A549 (cell line): ENCODE measurements around the gene MAFG. TPM values are rescaled to one million over a fixed set of nuclear protein-coding genes. Genes with fewer than 3 reads are reported as not detected.

ENCODE experiments used
- ATAC-seq, 2 experiments: fragments of 200-7000 bp in 1 of 2; fragments of >200 bp in 1 of 2; cut with Nextera tagmentation in 1 of 2; cut with Tn5 transposase in 1 of 2; 3 replicates each; pipeline versions ENCODE4 v1.8.0 to v1.9.1; 2018 to 2020; ENCODE audit warnings: mild to moderate bottlenecking in 1 of 2, moderate library complexity in 1 of 2
- CTCF ChIA-PET: fragments of 300-600 bp; sonication (Branson Sonifier 250); formaldehyde crosslinking; extraction: SDS; loops from one replicate; lab custom pipeline; 2021; ENCODE audit warnings: antibody characterized with exemption, inconsistent platforms; lab: Yijun Ruan, JAX
- POLR2A ChIA-PET: fragments of 350-600 bp; formaldehyde crosslinking; extraction: SDS; loops from one replicate; lab custom pipeline; 2021; ENCODE audit warnings: antibody characterized with exemption, inconsistent platforms; lab: Yijun Ruan, JAX
- DNase-seq, 2 experiments: peaks; one replicate each; pipeline versions ENCODE4 v3.0.0 to v3.0.0-alpha.2; 2011 to 2016; ENCODE audit warnings: low read depth in 1 of 2, low spot score in 1 of 2
- FAIRE-seq: peaks from 2 replicates; lab custom pipeline; 2011; peaks lifted over from hg19 to GRCh38; lab: Jason Lieb, UNC
- H3K27ac ChIP-seq, 2 experiments: fragments of >200 bp; sonication (Bioruptor Twin); formaldehyde crosslinking; 3 replicates each; pipeline ENCODE4 v1.5.1; 2016 to 2017
- H3K4me1 ChIP-seq: fragments of >200 bp; sonication (Bioruptor Twin); formaldehyde crosslinking; 3 replicates; pipeline ENCODE4 v1.6.1; 2016
- H3K4me2 ChIP-seq: fragments of >200 bp; sonication (Bioruptor Twin); formaldehyde crosslinking; 3 replicates; pipeline ENCODE4 v1.6.1; 2016
- H3K4me3 ChIP-seq: fragments of >200 bp; sonication (Bioruptor Twin); formaldehyde crosslinking; 3 replicates; pipeline ENCODE4 v1.5.1; 2016
- H3K9me3 ChIP-seq: fragments of >200 bp; sonication (Bioruptor Twin); formaldehyde crosslinking; 3 replicates; pipeline ENCODE4 v1.6.1; 2016
- CBX8 ChIP-seq: fragments of 200-600 bp; sonication (generic); IDR thresholded peaks from 2 replicates; pipeline ENCODE4 v1.6.1; 2016
- CEBPB ChIP-seq, 2 experiments: fragments of >200 bp in 1 of 2; sonication (Bioruptor Twin) in 1 of 2; formaldehyde crosslinking in 1 of 2; IDR thresholded peaks; 2 replicates each; pipeline ENCODE4 v1.6.1; 2012 to 2016
- MAFK ChIP-seq: fragments of 450-650 bp; IDR thresholded peaks from 2 replicates; pipeline ENCODE4 v1.6.1; 2014; ENCODE audit not compliant: partially characterized antibody
- NR3C1 ChIP-seq: fragments of >200 bp; sonication (Bioruptor Twin); formaldehyde crosslinking; IDR thresholded peaks from 3 replicates; pipeline ENCODE4 v1.6.1; 2017
- POLR2AphosphoS2 ChIP-seq: conservative IDR thresholded peaks from 2 replicates; pipeline ENCODE4 v1.6.1; 2012; ENCODE audit warnings: low read length, improper control_type of control experiment, inconsistent platforms
- RAD21 ChIP-seq, 2 experiments: fragments of >200 bp in 1 of 2; sonication (Bioruptor Twin) in 1 of 2; formaldehyde crosslinking in 1 of 2; IDR thresholded peaks in 1 of 2; conservative IDR thresholded peaks in 1 of 2; 2 replicates in 1 of 2; 3 replicates in 1 of 2; pipeline ENCODE4 v1.6.1; 2012 to 2018; ENCODE audit warnings: inconsistent platforms in 1 of 2
- RFX5 ChIP-seq: fragments of 450-650 bp; IDR thresholded peaks from 2 replicates; pipeline ENCODE4 v1.7.1; 2014; ENCODE audit warnings: antibody characterized with exemption, mild to moderate bottlenecking, moderate library complexity
- TFCP2L1 ChIP-seq: fragments of 250-450 bp; sonication (Bioruptor Pico); IDR thresholded peaks from 2 replicates; pipeline ENCODE4 v1.5.0; 2021; ENCODE audit warnings: mild to moderate bottlenecking
- TP53 ChIP-seq: fragments of 250-450 bp; sonication (Bioruptor Pico); IDR thresholded peaks from 2 replicates; pipeline ENCODE4 v1.5.0; 2021; ENCODE audit warnings: mild to moderate bottlenecking, moderate library complexity
- WGBS: methylation state at CpG from one replicate; pipeline ENCODE4 v1.1.6; 2017; ENCODE audit errors: missing lambda C conversion rate; 5-methylcytosine and 5-hydroxymethylcytosine counted together
- polyA plus RNA-seq, 4 experiments: library from polyadenylated mRNA; depleted of rRNA in 3 of 4; stranded (reverse); fragments of >200 nt; fragmentation: RNase III in 1 of 4; extraction: RNeasy Plus Mini Kit Qiagen cat#74134 plus additional on column Dnase treatment in 1 of 4; gene quantifications; 2 replicates in 3 of 4; 3 replicates in 1 of 4; pipeline ENCODE4 v1.2.3, GENCODE V29; 2011 to 2017
- TF ChIP-seq, protein P1 (sequence below): IDR thresholded peaks from 2 replicates; pipeline ENCODE4 v1.6.1; 2012
- TF ChIP-seq, protein P2 (sequence below): fragments of 250-450 bp; sonication (Bioruptor Pico); IDR thresholded peaks from 2 replicates; pipeline ENCODE4 v1.5.0; 2021; ENCODE audit warnings: mild to moderate bottlenecking, moderate library complexity, borderline replicate concordance
- TF ChIP-seq, protein P3 (sequence below): fragments of 450-650 bp; IDR thresholded peaks from 2 replicates; pipeline ENCODE4 v1.6.1; 2014; ENCODE audit warnings: antibody characterized with exemption
- TF ChIP-seq, protein P4 (sequence below): fragments of 150-350 bp; IDR thresholded peaks from 2 replicates; pipeline ENCODE4 v1.6.1; 2014; ENCODE audit warnings: low read depth, mild to moderate bottlenecking, low read length
- TF ChIP-seq, protein P5 (sequence below): fragments of 200-600 bp; sonication (generic); IDR thresholded peaks from 2 replicates; pipeline ENCODE4 v1.6.1; 2016; ENCODE audit warnings: antibody characterized with exemption, mild to moderate bottlenecking, moderate library complexity

MAFG gene
- polyA plus RNA-seq, 2 of the 4 experiments (the other 2 are of a cell fraction), result 47.9 to 57.9 TPM

DNA sequence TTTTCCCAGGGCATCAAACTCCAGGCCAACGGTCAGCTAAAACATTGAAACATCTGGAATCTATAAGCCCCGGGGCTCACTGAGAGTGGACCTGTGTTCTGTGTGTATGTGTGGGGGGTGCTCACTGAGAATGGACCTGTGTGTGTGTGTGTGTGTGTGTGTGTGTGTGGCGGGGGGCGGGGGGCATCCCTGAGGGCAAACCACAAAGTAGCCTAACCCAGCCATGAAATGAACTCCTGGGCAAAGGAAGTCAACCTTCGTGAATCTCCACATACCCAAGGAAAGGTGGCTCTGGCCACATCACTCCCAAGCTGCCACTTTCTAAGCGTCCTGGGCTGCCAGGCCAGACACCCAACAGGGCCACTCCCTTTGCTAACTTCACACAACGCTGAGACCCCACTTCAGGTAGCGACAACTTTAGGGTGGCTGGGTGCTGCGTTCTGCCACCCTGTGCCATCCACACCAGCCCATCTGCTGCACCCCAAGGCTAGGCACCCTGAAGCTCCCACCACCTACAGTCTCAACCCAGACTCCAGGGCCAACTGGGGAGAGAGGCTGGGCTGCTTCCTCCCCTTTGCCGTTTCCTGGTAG lies 1.6 kb downstream of the MAFG start:
- TF ChIP-seq RFX5 (no peak), NR3C1 (no peak), TP53 (peak; percentile 28; the same call in 1 of the 2 replicates), RAD21 (conservative IDR thresholded peaks at IDR 0.05 in 1 of 2, IDR thresholded peaks at IDR 0.05 in 1 of 2) (no peak), TFCP2L1 (CRISPR knock-in tag) (0 out of 2 replicates have a peak, but pooled peaks have one; percentile 36), CEBPB (IDR thresholded peaks at IDR 0.05) (no peak), MAFK (no peak)
- TF ChIP-seq, protein P1, sequence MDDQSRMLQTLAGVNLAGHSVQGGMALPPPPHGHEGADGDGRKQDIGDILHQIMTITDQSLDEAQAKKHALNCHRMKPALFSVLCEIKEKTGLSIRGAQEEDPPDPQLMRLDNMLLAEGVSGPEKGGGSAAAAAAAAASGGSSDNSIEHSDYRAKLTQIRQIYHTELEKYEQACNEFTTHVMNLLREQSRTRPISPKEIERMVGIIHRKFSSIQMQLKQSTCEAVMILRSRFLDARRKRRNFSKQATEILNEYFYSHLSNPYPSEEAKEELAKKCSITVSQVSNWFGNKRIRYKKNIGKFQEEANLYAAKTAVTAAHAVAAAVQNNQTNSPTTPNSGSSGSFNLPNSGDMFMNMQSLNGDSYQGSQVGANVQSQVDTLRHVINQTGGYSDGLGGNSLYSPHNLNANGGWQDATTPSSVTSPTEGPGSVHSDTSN, result peak; percentile 37; the same call in 1 of the 2 replicates
- TF ChIP-seq, protein P2, sequence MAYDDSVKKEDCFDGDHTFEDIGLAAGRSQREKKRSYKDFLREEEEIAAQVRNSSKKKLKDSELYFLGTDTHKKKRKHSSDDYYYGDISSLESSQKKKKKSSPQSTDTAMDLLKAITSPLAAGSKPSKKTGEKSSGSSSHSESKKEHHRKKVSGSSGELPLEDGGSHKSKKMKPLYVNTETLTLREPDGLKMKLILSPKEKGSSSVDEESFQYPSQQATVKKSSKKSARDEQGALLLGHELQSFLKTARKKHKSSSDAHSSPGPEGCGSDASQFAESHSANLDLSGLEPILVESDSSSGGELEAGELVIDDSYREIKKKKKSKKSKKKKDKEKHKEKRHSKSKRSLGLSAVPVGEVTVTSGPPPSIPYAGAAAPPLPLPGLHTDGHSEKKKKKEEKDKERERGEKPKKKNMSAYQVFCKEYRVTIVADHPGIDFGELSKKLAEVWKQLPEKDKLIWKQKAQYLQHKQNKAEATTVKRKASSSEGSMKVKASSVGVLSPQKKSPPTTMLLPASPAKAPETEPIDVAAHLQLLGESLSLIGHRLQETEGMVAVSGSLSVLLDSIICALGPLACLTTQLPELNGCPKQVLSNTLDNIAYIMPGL, result no peak
- TF ChIP-seq, all 56 proteins: peak for 3
- ChIA-PET CTCF (interaction anchor here (0.6 to 12.8 kb wide), 14 partner anchors 14 to 1992 kb away, joined by 3 to 99 read pairs (median 8); partner anchors contain the start of genes ARHGDIA, CENPX, LRRC45 and NOTUM), POLR2A (interaction anchor here (1.0 to 1.5 kb wide), 3 partner anchors 9 to 12 kb away, joined by 3 to 6 read pairs (median 3); partner anchors contain the start of gene PYCR1)
- H3K4me2 ChIP-seq, result peak overlapping the region; percentile 96
- ATAC-seq, result peak in 1 of 2 experiments; percentile 0; a peak in 3 of 6 replicates
- H3K4me1 ChIP-seq, result peaks cover 56% of the 10 kb centered on the region
- no peak for FAIRE-seq
- peak overlapping the region; percentile 96 to 98 for H3K27ac ChIP-seq
- no peak for DNase-seq
- no peaks in the 10 kb centered on the region for H3K9me3 ChIP-seq
- peak overlapping the region; percentile 90 for H3K4me3 ChIP-seq
- WGBS, result 22% methylated on average over 10 of the region's 10 CpGs

DNA sequence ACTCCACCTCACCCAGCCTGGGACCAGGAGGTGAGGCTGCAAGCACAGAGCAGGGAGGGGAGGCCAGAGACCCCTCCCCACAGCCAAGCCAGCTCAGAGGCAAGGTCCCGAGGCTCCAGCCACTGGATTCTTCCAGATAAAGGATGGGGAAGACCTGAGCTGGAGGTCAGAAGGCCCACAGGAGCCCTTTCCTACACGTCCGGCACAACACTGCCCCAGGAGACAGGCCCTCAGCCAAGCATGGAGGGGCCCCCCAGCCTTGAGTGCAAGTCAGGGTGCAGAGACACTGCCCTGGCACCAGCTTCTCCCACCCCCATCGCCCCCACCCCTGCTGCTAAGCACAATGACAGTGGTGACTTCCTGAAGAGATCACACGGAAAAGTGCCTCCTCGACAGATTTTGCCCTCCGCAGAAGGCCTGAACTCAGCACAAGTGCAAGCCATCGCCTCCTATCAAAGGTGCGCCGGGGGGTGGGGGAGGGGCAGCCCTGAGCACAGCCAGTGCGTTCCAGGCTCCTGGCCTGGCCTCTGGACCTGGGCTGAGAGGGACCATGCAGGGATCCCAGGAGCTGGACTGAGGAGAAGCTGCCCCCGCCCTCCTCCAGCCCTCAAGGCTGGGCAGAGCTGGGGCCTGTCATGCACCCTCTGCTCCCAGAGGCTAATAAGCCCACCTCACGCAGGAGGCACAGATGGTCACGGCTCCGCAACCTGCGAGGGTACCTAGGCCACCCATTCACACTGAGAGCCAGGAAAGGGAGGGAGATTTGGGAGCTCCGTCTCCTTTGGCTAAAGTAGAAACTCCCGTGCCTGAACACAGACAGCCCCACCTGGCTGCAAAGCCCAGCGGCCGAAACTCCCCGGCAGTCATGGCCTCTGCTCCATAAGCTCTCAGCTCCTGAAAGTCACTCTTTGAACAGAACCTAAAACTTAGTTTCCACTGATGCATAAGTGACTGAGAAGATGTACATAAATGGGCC lies 2.7 kb downstream of the MAFG start:
- ChIA-PET CTCF (interaction anchor here (0.7 to 12.8 kb wide), 13 partner anchors 13 to 216 kb away, joined by 3 to 99 read pairs (median 6); partner anchors contain the start of genes ALYREF, ANAPC11, ARHGDIA and CENPX), POLR2A (interaction anchor here (1.1 to 1.5 kb wide), 3 partner anchors 13 to 241 kb away, joined by 3 read pairs; partner anchors contain the start of genes ARL16, HGS and PCYT2)
- peak overlapping the region; percentile 96 for H3K4me2 ChIP-seq
- H3K9me3 ChIP-seq, result no peaks in the 10 kb centered on the region
- peaks cover 66% of the 10 kb centered on the region for H3K4me1 ChIP-seq
- H3K27ac ChIP-seq, result peak overlapping the region; percentile 96 to 98
- peak in 1 of 2 experiments; percentile 65 for DNase-seq
- TF ChIP-seq, protein P3, sequence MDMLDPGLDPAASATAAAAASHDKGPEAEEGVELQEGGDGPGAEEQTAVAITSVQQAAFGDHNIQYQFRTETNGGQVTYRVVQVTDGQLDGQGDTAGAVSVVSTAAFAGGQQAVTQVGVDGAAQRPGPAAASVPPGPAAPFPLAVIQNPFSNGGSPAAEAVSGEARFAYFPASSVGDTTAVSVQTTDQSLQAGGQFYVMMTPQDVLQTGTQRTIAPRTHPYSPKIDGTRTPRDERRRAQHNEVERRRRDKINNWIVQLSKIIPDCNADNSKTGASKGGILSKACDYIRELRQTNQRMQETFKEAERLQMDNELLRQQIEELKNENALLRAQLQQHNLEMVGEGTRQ, result no peak
- TF ChIP-seq CBX8 (no peak), POLR2AphosphoS2 (no peak; the same call in 1 of the 2 replicates), TP53 (0 out of 2 replicates have a peak, but pooled peaks have one; percentile 24), MAFK (peak; percentile 95)
- TF ChIP-seq, protein P4, sequence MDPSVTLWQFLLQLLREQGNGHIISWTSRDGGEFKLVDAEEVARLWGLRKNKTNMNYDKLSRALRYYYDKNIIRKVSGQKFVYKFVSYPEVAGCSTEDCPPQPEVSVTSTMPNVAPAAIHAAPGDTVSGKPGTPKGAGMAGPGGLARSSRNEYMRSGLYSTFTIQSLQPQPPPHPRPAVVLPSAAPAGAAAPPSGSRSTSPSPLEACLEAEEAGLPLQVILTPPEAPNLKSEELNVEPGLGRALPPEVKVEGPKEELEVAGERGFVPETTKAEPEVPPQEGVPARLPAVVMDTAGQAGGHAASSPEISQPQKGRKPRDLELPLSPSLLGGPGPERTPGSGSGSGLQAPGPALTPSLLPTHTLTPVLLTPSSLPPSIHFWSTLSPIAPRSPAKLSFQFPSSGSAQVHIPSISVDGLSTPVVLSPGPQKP, result no peak
- TF ChIP-seq, protein P5, sequence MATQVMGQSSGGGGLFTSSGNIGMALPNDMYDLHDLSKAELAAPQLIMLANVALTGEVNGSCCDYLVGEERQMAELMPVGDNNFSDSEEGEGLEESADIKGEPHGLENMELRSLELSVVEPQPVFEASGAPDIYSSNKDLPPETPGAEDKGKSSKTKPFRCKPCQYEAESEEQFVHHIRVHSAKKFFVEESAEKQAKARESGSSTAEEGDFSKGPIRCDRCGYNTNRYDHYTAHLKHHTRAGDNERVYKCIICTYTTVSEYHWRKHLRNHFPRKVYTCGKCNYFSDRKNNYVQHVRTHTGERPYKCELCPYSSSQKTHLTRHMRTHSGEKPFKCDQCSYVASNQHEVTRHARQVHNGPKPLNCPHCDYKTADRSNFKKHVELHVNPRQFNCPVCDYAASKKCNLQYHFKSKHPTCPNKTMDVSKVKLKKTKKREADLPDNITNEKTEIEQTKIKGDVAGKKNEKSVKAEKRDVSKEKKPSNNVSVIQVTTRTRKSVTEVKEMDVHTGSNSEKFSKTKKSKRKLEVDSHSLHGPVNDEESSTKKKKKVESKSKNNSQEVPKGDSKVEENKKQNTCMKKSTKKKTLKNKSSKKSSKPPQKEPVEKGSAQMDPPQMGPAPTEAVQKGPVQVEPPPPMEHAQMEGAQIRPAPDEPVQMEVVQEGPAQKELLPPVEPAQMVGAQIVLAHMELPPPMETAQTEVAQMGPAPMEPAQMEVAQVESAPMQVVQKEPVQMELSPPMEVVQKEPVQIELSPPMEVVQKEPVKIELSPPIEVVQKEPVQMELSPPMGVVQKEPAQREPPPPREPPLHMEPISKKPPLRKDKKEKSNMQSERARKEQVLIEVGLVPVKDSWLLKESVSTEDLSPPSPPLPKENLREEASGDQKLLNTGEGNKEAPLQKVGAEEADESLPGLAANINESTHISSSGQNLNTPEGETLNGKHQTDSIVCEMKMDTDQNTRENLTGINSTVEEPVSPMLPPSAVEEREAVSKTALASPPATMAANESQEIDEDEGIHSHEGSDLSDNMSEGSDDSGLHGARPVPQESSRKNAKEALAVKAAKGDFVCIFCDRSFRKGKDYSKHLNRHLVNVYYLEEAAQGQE, result no peak
- peak overlapping the region; percentile 57 for H3K4me3 ChIP-seq
- ATAC-seq, result no peak
- 67% methylated on average over 14 of the region's 21 CpGs for WGBS
- no peak for FAIRE-seq
